ENCODE data around the gene HEMGN.
A peak's percentile ranks its signal among the peaks of the same experiment; 100 is the strongest.
"Not testable (repeated sequence)": the region's sequence is repeated elsewhere in the genome, so short reads cannot be mapped to it uniquely, and the experiment has no call there.

Gene HEMGN

GRCh38 chr9:97963232-97963631 lies 25.3 kb upstream of the HEMGN start:
- no peak for DNase-seq

- no peak for DNase-seq
Observed at GRCh38 chr9:97962575-97962974, 24.6 kb upstream of the HEMGN start.

- DNase-seq = no peak
Observed at GRCh38 chr9:97962136-97962535, 24.2 kb upstream of the HEMGN start.

- DNase-seq = no peak
Observed at GRCh38 chr9:97961361-97961760, 23.4 kb upstream of the HEMGN start.

GRCh38 chr9:97960678-97961328 lies 22.8 kb upstream of the HEMGN start:
- not testable (repeated sequence) for DNase-seq

- no peak for DNase-seq
Observed at GRCh38 chr9:97959585-97959984, 21.6 kb upstream of the HEMGN start.

- DNase-seq = peak in 1 of 2 donors; percentile 25
Observed at GRCh38 chr9:97958812-97959511, 21.0 kb upstream of the HEMGN start.

GRCh38 chr9:97956331-97956730 lies 18.4 kb upstream of the HEMGN start:
- no peak for DNase-seq

GRCh38 chr9:97954550-97954989 lies 16.6 kb upstream of the HEMGN start:
- DNase-seq = no peak

- DNase-seq = not testable (repeated sequence)
Observed at GRCh38 chr9:97950873-97951272, 12.9 kb upstream of the HEMGN start.

GRCh38 chr9:97947094-97947493 lies 9.1 kb upstream of the HEMGN start:
- DNase-seq = not testable (repeated sequence)

GRCh38 chr9:97945470-97945869 lies 7.5 kb upstream of the HEMGN start:
- DNase-seq = not testable (repeated sequence)

- no peak for DNase-seq
Observed at GRCh38 chr9:97944612-97945011, 6.6 kb upstream of the HEMGN start.

- no peak for DNase-seq
Observed at GRCh38 chr9:97943308-97943855, 5.4 kb upstream of the HEMGN start.

- DNase-seq = no peak
Observed at GRCh38 chr9:97941323-97941722, 3.4 kb upstream of the HEMGN start.

GRCh38 chr9:97940741-97941140 lies 2.8 kb upstream of the HEMGN start:
- no peak for DNase-seq

GRCh38 chr9:97940233-97940632 lies 2.3 kb upstream of the HEMGN start:
- DNase-seq = no peak

- no peak for DNase-seq
Observed at GRCh38 chr9:97936998-97937397, 974 bp downstream of the HEMGN start.

GRCh38 chr9:97935276-97935675 lies 2.7 kb downstream of the HEMGN start:
- no peak for DNase-seq

GRCh38 chr9:97934321-97935115 lies 3.5 kb downstream of the HEMGN start:
- DNase-seq = peak; percentile 9 to 34

GRCh38 chr9:97933297-97933998 lies 4.5 kb downstream of the HEMGN start:
- no peak for DNase-seq

- no peak for DNase-seq
Observed at GRCh38 chr9:97930972-97931371, 7.0 kb downstream of the HEMGN start.

All from hippocampal formation (tissue), 2 donors.